HepG2 (cell line): Measurements from ENCODE around the gene B4GALT7. TPM values are rescaled to one million over a fixed set of nuclear protein-coding genes. Genes with fewer than 3 reads are reported as not detected.

Source experiments
- CREM ChIP-seq, 2 experiments: sonication (generic) in 1 of 2; formaldehyde crosslinking in 1 of 2; IDR thresholded peaks; 2 replicates each; pipeline versions ENCODE4 v1.4.0 to v1.6.1; 2016 to 2020; ENCODE audit warnings: antibody characterized with exemption in 1 of 2, mild to moderate bottlenecking in 1 of 2, missing genetic modification reagents in 1 of 2
- EZH2 ChIP-seq: conservative IDR thresholded peaks from 2 replicates; pipeline ENCODE4 v1.6.1; 2012; ENCODE audit warnings: mild to moderate bottlenecking, low read depth, low read length, moderate library complexity
- KAT8 ChIP-seq: IDR thresholded peaks from 2 replicates; pipeline ENCODE4 v1.6.1; 2016; ENCODE audit warnings: missing genetic modification reagents, missing compliant biosample characterization
- KLF9 ChIP-seq: IDR thresholded peaks from 2 replicates; pipeline ENCODE4 v1.6.1; 2016; ENCODE audit warnings: low read depth
- NCOR1 ChIP-seq: fragments of 200-600 bp; sonication (generic); IDR thresholded peaks from 2 replicates; pipeline ENCODE4 v1.7.0; 2017; ENCODE audit warnings: antibody characterized with exemption, low read length, borderline replicate concordance
- TRIM24 ChIP-seq: sonication (generic); formaldehyde crosslinking; IDR thresholded peaks from 2 replicates; pipeline ENCODE4 v1.8.0; 2022; ENCODE audit warnings: mild to moderate bottlenecking, missing genetic modification reagents
- WIZ ChIP-seq: sonication (generic); formaldehyde crosslinking; IDR thresholded peaks from 2 replicates; pipeline ENCODE4 v1.5.1; 2020; ENCODE audit warnings: mild to moderate bottlenecking, missing genetic modification reagents
- ZNF124 ChIP-seq: sonication (generic); formaldehyde crosslinking; IDR thresholded peaks from 2 replicates; pipeline ENCODE4 v1.4.0; 2020; ENCODE audit warnings: missing genetic modification reagents
- ZNF260 ChIP-seq: sonication (generic); formaldehyde crosslinking; IDR thresholded peaks from 2 replicates; pipeline ENCODE4 v1.4.0; 2020; ENCODE audit warnings: missing genetic modification reagents, low read depth, mild to moderate bottlenecking, borderline replicate concordance
- ZNF331 ChIP-seq: sonication (generic); formaldehyde crosslinking; IDR thresholded peaks from 2 replicates; pipeline ENCODE4 v1.4.0; 2020; ENCODE audit warnings: missing genetic modification reagents
- ZNF484 ChIP-seq: sonication (generic); formaldehyde crosslinking; IDR thresholded peaks from 2 replicates; pipeline ENCODE4 v1.5.1; 2020; ENCODE audit warnings: mild to moderate bottlenecking, low read depth, missing genetic modification reagents, borderline replicate concordance
- ZNF598 ChIP-seq: sonication (generic); formaldehyde crosslinking; IDR thresholded peaks from 2 replicates; pipeline ENCODE4 v1.5.1; 2020; ENCODE audit warnings: mild to moderate bottlenecking, missing genetic modification reagents, borderline replicate concordance
- ZNF772 ChIP-seq: sonication (generic); formaldehyde crosslinking; IDR thresholded peaks from 2 replicates; pipeline ENCODE4 v1.5.0; 2020; ENCODE audit warnings: mild to moderate bottlenecking, missing genetic modification reagents
- ZNF776 ChIP-seq: sonication (generic); formaldehyde crosslinking; IDR thresholded peaks from 2 replicates; pipeline ENCODE4 v1.4.0; 2020; ENCODE audit warnings: mild to moderate bottlenecking, missing genetic modification reagents
- ZSCAN21 ChIP-seq: sonication (generic); formaldehyde crosslinking; IDR thresholded peaks from 2 replicates; pipeline ENCODE4 v1.8.0; 2022; ENCODE audit warnings: mild to moderate bottlenecking, missing genetic modification reagents, moderate library complexity, borderline replicate concordance
- polyA plus RNA-seq, 8 experiments: library from polyadenylated mRNA; depleted of rRNA in 3 of 8; stranded (reverse) in 7 of 8; unstranded in 1 of 8; fragments of >200 nt; fragmentation: Illumina TruSeq in 4 of 8; extraction: Trizol in 4 of 8; gene quantifications; 2 replicates each; pipeline versions ENCODE4 v1.2.1 to v1.2.3, GENCODE V29; 2011 to 2016; ENCODE audit warnings: low read depth in 4 of 8, missing spikeins in 1 of 8, mixed read lengths in 1 of 8; ENCODE audit not compliant: insufficient read depth in 1 of 8
- total RNA-seq, 5 experiments: library from RNA; depleted of rRNA; stranded (reverse); fragments of >200 nt; fragmentation: Illumina TruSeq; extraction: Trizol; gene quantifications; 2 replicates each; pipeline ENCODE4 v1.2.3, GENCODE V29; 2016; ENCODE audit warnings: low read depth in 1 of 5
- TF ChIP-seq, protein P1 (sequence below): IDR thresholded peaks from 2 replicates; pipeline ENCODE4 v1.6.1; 2016; ENCODE audit warnings: missing compliant biosample characterization, missing genetic modification reagents, borderline replicate concordance
- TF ChIP-seq, protein P2 (sequence below): sonication (generic); formaldehyde crosslinking; IDR thresholded peaks from 2 replicates; pipeline ENCODE4 v1.8.0; 2022; ENCODE audit warnings: missing genetic modification reagents, low read depth, mild to moderate bottlenecking, borderline replicate concordance
- TF ChIP-seq, protein P3 (sequence below): sonication (generic); formaldehyde crosslinking; IDR thresholded peaks from 2 replicates; pipeline ENCODE4 v1.5.0; 2020; ENCODE audit warnings: mild to moderate bottlenecking, missing genetic modification reagents, moderate library complexity
- TF ChIP-seq, protein P4 (sequence below): sonication (generic); formaldehyde crosslinking; IDR thresholded peaks from 2 replicates; pipeline ENCODE4 v1.4.0; 2020; ENCODE audit warnings: missing genetic modification reagents

The B4GALT7 gene
- total and polyA plus RNA-seq, 2 of the 13 experiments (the other 11 are each of a cell fraction or from before 2014, with no cell fraction given): 16.4 to 20.5 TPM

DNA sequence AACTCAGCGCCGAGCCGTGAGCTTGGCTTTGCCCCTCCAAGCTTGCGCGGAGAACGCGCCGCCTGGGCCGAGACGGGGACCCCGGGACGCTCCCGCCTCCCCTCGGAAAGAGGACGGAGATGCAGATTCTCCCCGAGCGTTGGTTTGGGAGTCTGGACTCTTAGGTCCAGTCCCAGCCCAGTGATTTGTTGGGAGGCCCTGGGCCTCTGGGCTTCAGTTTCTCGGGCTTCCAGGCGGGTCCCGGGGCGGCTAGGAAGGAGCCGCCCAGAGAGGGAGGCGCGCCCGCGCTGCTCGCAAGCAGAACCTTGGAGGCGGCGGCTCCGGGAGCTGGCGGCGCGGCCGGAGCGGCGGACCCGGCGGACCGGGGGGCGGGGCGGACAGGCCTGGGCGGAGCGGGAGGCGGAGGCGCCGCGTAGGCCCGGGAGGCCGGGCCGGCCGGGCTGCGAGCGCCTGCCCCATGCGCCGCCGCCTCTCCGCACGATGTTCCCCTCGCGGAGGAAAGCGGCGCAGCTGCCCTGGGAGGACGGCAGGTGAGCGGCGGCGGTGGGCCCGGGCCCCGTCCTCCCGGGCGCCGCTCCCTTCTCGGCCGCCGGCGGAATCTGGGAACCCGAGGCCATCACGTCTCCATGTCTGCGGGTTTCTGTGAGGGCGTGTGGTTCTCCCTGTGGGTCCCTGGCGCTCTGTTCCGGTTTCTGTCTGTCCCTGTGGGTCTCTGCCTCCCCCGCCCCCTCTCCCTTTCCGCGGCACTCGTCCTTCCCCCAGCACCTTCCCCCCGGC is at the start of gene B4GALT7 (continued):
- TF ChIP-seq KLF9 (CRISPR knock-in tag) (0 out of 2 replicates have a peak, but pooled peaks have one; percentile 41), KAT8 (CRISPR knock-in tag) (peak; percentile 68; the same call in 1 of the 2 replicates), ZNF331 (CRISPR knock-in tag) (peak; percentile 73), ZSCAN21 (peak; percentile 88), ZNF124 (CRISPR knock-in tag) (no peak), ZNF260 (no peak), ZNF772 (CRISPR knock-in tag) (peak; percentile 74; the same call in 1 of the 2 replicates), ZNF776 (CRISPR knock-in tag) (no peak), NCOR1 (no peak), ZNF484 (no peak), EZH2 (no peak), WIZ (no peak), ZNF598 (CRISPR knock-in tag) (no peak), CREM (IDR thresholded peaks at IDR 0.05) (no peak), CREM (CRISPR knock-in tag; IDR thresholded peaks at IDR 0.05) (no peak), TRIM24 (CRISPR knock-in tag) (no peak)
- TF ChIP-seq, protein P1, sequence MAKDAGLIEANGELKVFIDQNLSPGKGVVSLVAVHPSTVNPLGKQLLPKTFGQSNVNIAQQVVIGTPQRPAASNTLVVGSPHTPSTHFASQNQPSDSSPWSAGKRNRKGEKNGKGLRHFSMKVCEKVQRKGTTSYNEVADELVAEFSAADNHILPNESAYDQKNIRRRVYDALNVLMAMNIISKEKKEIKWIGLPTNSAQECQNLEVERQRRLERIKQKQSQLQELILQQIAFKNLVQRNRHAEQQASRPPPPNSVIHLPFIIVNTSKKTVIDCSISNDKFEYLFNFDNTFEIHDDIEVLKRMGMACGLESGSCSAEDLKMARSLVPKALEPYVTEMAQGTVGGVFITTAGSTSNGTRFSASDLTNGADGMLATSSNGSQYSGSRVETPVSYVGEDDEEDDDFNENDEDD (CRISPR knock-in tag): peak; percentile 75; the same call in 1 of the 2 replicates
- TF ChIP-seq, protein P2, sequence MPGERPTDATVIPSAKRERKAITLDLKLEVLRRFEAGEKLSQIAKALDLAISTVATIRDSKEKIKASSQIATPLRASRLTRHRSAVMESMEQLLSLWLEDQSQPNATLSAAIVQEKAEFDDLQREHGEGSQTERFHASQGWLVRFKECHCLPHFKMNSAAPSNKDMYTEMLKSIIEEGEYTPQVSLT (CRISPR knock-in tag): no peak
- TF ChIP-seq, protein P3, sequence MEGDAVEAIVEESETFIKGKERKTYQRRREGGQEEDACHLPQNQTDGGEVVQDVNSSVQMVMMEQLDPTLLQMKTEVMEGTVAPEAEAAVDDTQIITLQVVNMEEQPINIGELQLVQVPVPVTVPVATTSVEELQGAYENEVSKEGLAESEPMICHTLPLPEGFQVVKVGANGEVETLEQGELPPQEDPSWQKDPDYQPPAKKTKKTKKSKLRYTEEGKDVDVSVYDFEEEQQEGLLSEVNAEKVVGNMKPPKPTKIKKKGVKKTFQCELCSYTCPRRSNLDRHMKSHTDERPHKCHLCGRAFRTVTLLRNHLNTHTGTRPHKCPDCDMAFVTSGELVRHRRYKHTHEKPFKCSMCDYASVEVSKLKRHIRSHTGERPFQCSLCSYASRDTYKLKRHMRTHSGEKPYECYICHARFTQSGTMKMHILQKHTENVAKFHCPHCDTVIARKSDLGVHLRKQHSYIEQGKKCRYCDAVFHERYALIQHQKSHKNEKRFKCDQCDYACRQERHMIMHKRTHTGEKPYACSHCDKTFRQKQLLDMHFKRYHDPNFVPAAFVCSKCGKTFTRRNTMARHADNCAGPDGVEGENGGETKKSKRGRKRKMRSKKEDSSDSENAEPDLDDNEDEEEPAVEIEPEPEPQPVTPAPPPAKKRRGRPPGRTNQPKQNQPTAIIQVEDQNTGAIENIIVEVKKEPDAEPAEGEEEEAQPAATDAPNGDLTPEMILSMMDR: no peak
- TF ChIP-seq, protein P4, sequence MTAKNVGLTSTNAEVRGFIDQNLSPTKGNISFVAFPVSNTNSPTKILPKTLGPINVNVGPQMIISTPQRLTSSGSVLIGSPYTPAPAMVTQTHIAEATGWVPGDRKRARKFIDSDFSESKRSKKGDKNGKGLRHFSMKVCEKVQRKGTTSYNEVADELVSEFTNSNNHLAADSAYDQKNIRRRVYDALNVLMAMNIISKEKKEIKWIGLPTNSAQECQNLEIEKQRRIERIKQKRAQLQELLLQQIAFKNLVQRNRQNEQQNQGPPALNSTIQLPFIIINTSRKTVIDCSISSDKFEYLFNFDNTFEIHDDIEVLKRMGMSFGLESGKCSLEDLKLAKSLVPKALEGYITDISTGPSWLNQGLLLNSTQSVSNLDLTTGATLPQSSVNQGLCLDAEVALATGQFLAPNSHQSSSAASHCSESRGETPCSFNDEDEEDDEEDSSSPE (CRISPR knock-in tag): peak; percentile 66; the same call in 1 of the 2 replicates
